ENCODE data around the gene ACSM2B.
"Not testable (repeated sequence)": the region's sequence is repeated elsewhere in the genome, so short reads cannot be mapped to it uniquely, and the experiment has no call there.

The ACSM2B gene

GRCh38 chr16:20531795-20532194, 44.4 kb downstream of the ACSM2B start:
- DNase-seq = not testable (repeated sequence)

GRCh38 chr16:20520103-20520502, 56.1 kb downstream of the ACSM2B start:
- DNase-seq = no peak

- DNase-seq = no peak
Observed at GRCh38 chr16:20519231-20519630, 56.9 kb downstream of the ACSM2B start.

- DNase-seq = no peak
Observed at GRCh38 chr16:20517149-20517548, 59.0 kb downstream of the ACSM2B start.

GRCh38 chr16:20515688-20516090, 60.5 kb downstream of the ACSM2B start:
- DNase-seq = no peak

GRCh38 chr16:20510323-20510722, 65.8 kb downstream of the ACSM2B start:
- no peak for DNase-seq

- no peak for DNase-seq
Observed at GRCh38 chr16:20507280-20507679, 68.9 kb downstream of the ACSM2B start.

GRCh38 chr16:20504418-20504817, 71.7 kb downstream of the ACSM2B start:
- DNase-seq = no peak

GRCh38 chr16:20491448-20491847, 84.7 kb downstream of the ACSM2B start:
- not testable (repeated sequence) for DNase-seq

GRCh38 chr16:20490994-20491393, 85.2 kb downstream of the ACSM2B start:
- DNase-seq = not testable (repeated sequence)

Data from right hindlimb (tissue), 1 donor.